ENCODE measurements around the gene FBRSL1.

DNA sequence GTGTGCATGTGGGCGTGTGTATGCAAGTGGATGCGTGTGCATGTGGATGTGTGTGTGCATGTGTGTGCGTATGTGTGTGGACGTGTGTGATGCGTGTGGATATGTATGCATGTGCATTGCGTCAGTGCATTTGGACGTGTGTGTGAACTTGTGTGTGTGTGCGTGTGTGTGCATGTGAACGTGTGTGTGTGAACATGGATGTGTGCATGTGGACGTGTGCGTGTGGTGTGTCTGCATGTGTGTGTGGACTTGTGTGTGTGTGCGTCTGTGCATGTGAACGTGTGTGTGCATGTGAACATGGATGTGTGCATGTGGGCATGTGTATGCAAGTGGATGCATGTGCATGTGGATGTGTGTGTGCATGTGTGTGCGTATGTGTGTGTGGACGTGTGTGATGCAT is 34.4 kb upstream of the FBRSL1 start:
- TF ChIP-seq, protein P1, sequence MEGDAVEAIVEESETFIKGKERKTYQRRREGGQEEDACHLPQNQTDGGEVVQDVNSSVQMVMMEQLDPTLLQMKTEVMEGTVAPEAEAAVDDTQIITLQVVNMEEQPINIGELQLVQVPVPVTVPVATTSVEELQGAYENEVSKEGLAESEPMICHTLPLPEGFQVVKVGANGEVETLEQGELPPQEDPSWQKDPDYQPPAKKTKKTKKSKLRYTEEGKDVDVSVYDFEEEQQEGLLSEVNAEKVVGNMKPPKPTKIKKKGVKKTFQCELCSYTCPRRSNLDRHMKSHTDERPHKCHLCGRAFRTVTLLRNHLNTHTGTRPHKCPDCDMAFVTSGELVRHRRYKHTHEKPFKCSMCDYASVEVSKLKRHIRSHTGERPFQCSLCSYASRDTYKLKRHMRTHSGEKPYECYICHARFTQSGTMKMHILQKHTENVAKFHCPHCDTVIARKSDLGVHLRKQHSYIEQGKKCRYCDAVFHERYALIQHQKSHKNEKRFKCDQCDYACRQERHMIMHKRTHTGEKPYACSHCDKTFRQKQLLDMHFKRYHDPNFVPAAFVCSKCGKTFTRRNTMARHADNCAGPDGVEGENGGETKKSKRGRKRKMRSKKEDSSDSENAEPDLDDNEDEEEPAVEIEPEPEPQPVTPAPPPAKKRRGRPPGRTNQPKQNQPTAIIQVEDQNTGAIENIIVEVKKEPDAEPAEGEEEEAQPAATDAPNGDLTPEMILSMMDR (IDR thresholded peaks at IDR 0.05; ENCODE audit: insufficient read depth, low read depth, low read length), result no peak
- TF ChIP-seq EZH2 (IDR thresholded peaks at IDR 0.05; ENCODE audit: insufficient read depth, low read length), result no peak

Data from astrocyte (in vitro differentiated cells and primary cell).